A673 (cell line): Measurements from ENCODE around the gene FKBP2. TPM values are rescaled to one million over a fixed set of nuclear protein-coding genes. Genes with fewer than 3 reads are reported as not detected.

Source experiments
- Bru-seq: library from RNA; stranded (reverse); fragments of 400-500 nt; gene quantifications from one replicate; lab custom pipeline; 2021; lab: Mats Ljungman, UMichigan
- BruChase-seq, 2 experiments: library from RNA; stranded (reverse); fragments of 400-500 nt; gene quantifications; one replicate each; lab custom pipeline; 2021; lab: Mats Ljungman, UMichigan
- BruUV-seq: library from RNA; stranded (reverse); fragments of 400-500 nt; replicated peaks from 2 replicates; lab custom pipeline; 2021; lab: Mats Ljungman, UMichigan
- CTCF ChIA-PET: fragments of 300-600 bp; sonication (Branson Sonifier 250); formaldehyde crosslinking; loops from one replicate; lab custom pipeline; 2022; ENCODE audit warnings: antibody characterized with exemption; lab: Charles Lee
- POLR2A ChIA-PET: fragments of 300-600 bp; sonication (Branson Sonifier 250); formaldehyde crosslinking; loops from one replicate; lab custom pipeline; 2022; ENCODE audit warnings: antibody characterized with exemption; ENCODE audit not compliant: low non-redundant PET; lab: Charles Lee
- DNase-seq: peaks from one replicate; pipeline ENCODE4 v3.0.0-alpha.2; 2015; ENCODE audit warnings: low spot score
- H3K27ac ChIP-seq: fragments of 200-600 bp; sonication (generic); 2 replicates; pipeline ENCODE4 v1.5.1; 2016; ENCODE audit warnings: mixed run types, low read depth, mild to moderate bottlenecking, mixed read lengths, antibody characterized with exemption, low read length; ENCODE audit not compliant: poor library complexity, severe bottlenecking
- H3K27me3 ChIP-seq: fragments of 200-600 bp; sonication (generic); replicated peaks from 2 replicates; pipeline ENCODE4 v1.6.1; 2017; ENCODE audit warnings: mixed run types, low read depth, mild to moderate bottlenecking, mixed read lengths, antibody characterized with exemption, low read length; ENCODE audit not compliant: insufficient read depth, poor library complexity
- H3K36me3 ChIP-seq: fragments of 200-600 bp; sonication (generic); 2 replicates; pipeline ENCODE4 v1.6.1; 2016; ENCODE audit warnings: mixed run types, mild to moderate bottlenecking, mixed read lengths, antibody characterized with exemption, low read length; ENCODE audit not compliant: insufficient read depth, poor library complexity, severe bottlenecking
- H3K4me1 ChIP-seq: fragments of 200-600 bp; sonication (generic); 2 replicates; pipeline ENCODE4 v1.6.1; 2017; ENCODE audit warnings: mixed run types, mild to moderate bottlenecking, mixed read lengths, antibody characterized with exemption, low read length; ENCODE audit not compliant: insufficient read depth, poor library complexity, severe bottlenecking
- H3K4me3 ChIP-seq: fragments of 200-600 bp; sonication (generic); 2 replicates; pipeline ENCODE4 v1.5.1; 2016; ENCODE audit warnings: low read depth, mixed run types, mild to moderate bottlenecking, mixed read lengths, low read length; ENCODE audit not compliant: poor library complexity, severe bottlenecking
- H3K9me3 ChIP-seq: fragments of 200-600 bp; sonication (generic); 2 replicates; pipeline ENCODE4 v1.6.1; 2016; ENCODE audit warnings: mixed run types, low read depth, mild to moderate bottlenecking, mixed read lengths, antibody characterized with exemption, low read length; ENCODE audit not compliant: poor library complexity, severe bottlenecking
- EZH2 ChIP-seq: fragments of 200-600 bp; sonication (generic); IDR thresholded peaks from 2 replicates; pipeline ENCODE4 v1.6.1; 2017; ENCODE audit warnings: borderline replicate concordance, low read depth, mild to moderate bottlenecking, mixed read lengths, antibody characterized with exemption, low read length; ENCODE audit not compliant: poor library complexity, severe bottlenecking
- intact Hi-C: fragments of 100-400 bp; cut with micrococcal nuclease; formaldehyde crosslinking; loops from one replicate; pipeline ENCODE4 v1.10.0; 2022; ENCODE audit not compliant: unreplicated experiment
- long read RNA-seq: library from polyadenylated mRNA; stranded (forward); transcript quantifications from one replicate; pipeline ENCODE4 v2.0.0, GENCODE V29; 2022
- total RNA-seq: library from RNA; stranded (reverse); gene quantifications from 2 replicates; pipeline ENCODE4 v1.2.3, GENCODE V29; 2021
- TF ChIP-seq, protein P1 (sequence below): fragments of 300-800, 200-600 bp; sonication (generic); conservative IDR thresholded peaks from 2 replicates; pipeline ENCODE4 v1.5.1; 2017; ENCODE audit warnings: low read depth, mild to moderate bottlenecking, antibody characterized with exemption, low read length, moderate library complexity, mixed read lengths

The FKBP2 gene
- 57.5 and 63.1 TPM in 2 replicates for total RNA-seq
- Bru-seq, nascent RNA, result percentile 79 among the genes with signal in this experiment
- BruChase-seq, experiment 1, labeled RNA remaining after a 2-hour chase, result percentile 79 among the genes with signal in this experiment
- percentile 90 among the genes with signal in this experiment for BruChase-seq, experiment 2, labeled RNA remaining after a 6-hour chase
- long read RNA-seq, transcript FKBP2-201 (6 exons, 657 nt), result major isoform, 86 of 93 reads
- long read RNA-seq, partial matches to known transcripts, result 0 of 93 reads
- long read RNA-seq, other reads (novel, unspliced or antisense), result 1 of 93 reads

DNA sequence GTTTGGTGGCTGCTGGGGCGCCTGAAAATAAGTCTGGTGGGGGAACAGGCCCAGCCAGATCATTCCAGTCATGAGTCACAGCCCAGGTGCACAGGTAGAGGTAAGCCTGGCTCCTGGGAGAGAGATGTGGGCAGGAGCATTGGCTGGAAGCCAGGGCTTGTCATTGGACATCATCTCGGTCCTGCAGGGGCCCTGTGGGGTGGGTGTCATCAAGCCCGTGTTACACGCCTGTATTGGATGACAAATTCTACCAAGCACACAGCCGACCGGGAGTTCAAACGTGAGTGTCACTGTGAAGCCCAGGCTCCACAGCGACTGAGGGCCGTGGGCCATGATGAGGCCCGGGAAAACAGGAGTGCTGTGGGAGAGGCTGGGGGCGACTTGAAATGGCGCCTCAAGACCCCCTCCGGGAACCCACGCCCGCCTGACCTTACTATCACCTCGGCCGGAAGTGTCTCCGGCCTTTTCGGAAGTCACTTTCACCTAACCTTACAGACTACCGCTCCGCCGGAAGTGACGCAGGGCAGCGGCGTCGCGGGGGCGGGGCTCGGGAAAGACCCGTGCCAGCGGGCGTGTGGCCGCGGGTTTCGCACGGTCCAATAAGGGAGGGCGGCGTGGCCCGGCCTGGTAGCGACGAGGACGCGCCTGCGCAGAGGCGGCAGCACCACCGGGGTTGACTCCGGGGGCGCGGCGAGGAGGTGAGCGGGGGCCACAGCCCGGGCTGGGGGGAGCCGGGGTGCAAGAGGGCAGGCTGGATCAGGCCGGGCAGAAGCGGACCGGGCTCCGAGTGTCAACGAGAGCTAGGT lies at the start of gene FKBP2:
Gene FKBP2, plus strand, starts transcription at position 661 of the 806 bp plus-strand sequence. CDS start 1,293 bp downstream, outside the sequence.
- peaks cover 9% of the 10 kb centered on the region for H3K4me1 ChIP-seq
- intact Hi-C loops, result loop anchor here (2.0 kb wide), 1 partner anchor 64 kb away; the partner anchor contains the start of gene ESRRA
- TSS peak; percentile 81 for BruUV-seq
- H3K27ac ChIP-seq, result peak within 1 kb of the TSS; percentile 91
- ChIA-PET CTCF (interaction anchor here (0.6 to 0.8 kb wide), 2 partner anchors 61 to 114 kb away, joined by 3 to 4 read pairs; no protein-coding TSS in a partner anchor), POLR2A (no interaction called here)
- no peak for TF ChIP-seq EZH2
- TF ChIP-seq, protein P1, sequence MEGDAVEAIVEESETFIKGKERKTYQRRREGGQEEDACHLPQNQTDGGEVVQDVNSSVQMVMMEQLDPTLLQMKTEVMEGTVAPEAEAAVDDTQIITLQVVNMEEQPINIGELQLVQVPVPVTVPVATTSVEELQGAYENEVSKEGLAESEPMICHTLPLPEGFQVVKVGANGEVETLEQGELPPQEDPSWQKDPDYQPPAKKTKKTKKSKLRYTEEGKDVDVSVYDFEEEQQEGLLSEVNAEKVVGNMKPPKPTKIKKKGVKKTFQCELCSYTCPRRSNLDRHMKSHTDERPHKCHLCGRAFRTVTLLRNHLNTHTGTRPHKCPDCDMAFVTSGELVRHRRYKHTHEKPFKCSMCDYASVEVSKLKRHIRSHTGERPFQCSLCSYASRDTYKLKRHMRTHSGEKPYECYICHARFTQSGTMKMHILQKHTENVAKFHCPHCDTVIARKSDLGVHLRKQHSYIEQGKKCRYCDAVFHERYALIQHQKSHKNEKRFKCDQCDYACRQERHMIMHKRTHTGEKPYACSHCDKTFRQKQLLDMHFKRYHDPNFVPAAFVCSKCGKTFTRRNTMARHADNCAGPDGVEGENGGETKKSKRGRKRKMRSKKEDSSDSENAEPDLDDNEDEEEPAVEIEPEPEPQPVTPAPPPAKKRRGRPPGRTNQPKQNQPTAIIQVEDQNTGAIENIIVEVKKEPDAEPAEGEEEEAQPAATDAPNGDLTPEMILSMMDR, result no peak
- DNase-seq, result peak; percentile 99
- H3K9me3 ChIP-seq, result no peaks in the 10 kb centered on the region
- peak within 1 kb of the TSS; percentile 86 for H3K4me3 ChIP-seq
- H3K27me3 ChIP-seq, result no peaks in the 10 kb centered on the region
- peaks cover 27% of the 10 kb centered on the region for H3K36me3 ChIP-seq

DNA sequence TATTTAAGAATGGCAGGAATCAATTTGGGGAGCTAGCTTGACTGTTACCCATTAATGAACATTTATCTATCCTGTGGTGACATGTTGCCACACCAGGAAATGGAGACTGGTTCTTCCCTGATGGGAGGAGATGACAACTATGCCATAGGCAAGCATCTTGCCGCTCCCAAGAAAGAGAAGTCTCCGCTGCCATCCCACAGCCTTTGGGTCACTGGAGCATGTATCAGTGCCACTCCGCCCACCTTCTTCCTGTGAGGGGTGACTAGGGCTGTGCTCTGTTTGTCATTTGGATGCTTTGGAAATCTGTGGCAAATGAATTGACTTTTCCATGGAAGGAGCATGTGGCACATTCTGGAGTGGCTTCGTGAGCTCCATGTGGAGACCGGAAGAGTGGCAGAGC lies 48.5 kb upstream of the FKBP2 start:
- ChIA-PET POLR2A (interaction anchor here (0.9 kb wide), 1 partner anchor 11 kb away, joined by 3 read pairs; no protein-coding TSS in a partner anchor), CTCF (no interaction called here)
- intact Hi-C loops, result no loop called here
- DNase-seq, result no peak
- no TSS peak for BruUV-seq
- TF ChIP-seq, protein P1, result no peak
- TF ChIP-seq EZH2, result no peak
- Histone ChIP-seq H3K9me3 (no peaks in the 10 kb centered on the region), H3K4me3 (no peak overlapping the region), H3K27ac (no peak overlapping the region), H3K4me1 (peaks cover 6% of the 10 kb centered on the region), H3K27me3 (no peaks in the 10 kb centered on the region), H3K36me3 (peaks cover 76% of the 10 kb centered on the region)

DNA sequence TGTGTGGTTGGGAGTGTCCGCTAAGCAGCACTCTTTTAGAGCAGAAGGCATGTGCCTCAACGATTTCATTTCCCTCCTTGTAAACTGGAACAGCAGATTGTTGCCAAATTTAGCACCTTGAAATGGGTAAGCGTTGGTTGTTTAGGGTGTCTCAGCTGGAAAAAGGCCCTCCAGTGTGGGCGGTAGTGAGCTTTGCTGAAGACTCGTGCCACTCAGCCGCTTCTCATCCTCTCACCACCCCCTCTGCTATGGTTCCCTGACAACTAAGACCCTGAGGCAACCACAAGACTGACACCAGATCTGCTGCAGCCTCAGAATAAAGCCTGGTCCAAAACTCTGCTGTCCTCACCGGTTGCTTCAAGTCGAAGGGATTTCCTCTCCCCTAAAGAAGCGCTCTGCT lies 44.3 kb upstream of the FKBP2 start:
- Histone ChIP-seq H3K9me3 (no peaks in the 10 kb centered on the region), H3K4me3 (no peak overlapping the region), H3K36me3 (peaks cover 94% of the 10 kb centered on the region), H3K27ac (no peak overlapping the region), H3K27me3 (no peaks in the 10 kb centered on the region), H3K4me1 (no peaks in the 10 kb centered on the region)
- CTCF ChIA-PET, result no interaction called here
- intact Hi-C loops, result no loop called here
- no peak for TF ChIP-seq EZH2
- TF ChIP-seq, protein P1, result no peak
- POLR2A ChIA-PET, result no interaction called here
- BruUV-seq, result no TSS peak
- no peak for DNase-seq
